ENCODE data around the gene C2CD2. TPM values are rescaled to one million over a fixed set of nuclear protein-coding genes. Genes with fewer than 3 reads are reported as not detected.

The C2CD2 gene
- polyA plus RNA-seq, 1 of the 3 experiments (the other 2 are of a cell fraction), result 9.7 TPM

DNA sequence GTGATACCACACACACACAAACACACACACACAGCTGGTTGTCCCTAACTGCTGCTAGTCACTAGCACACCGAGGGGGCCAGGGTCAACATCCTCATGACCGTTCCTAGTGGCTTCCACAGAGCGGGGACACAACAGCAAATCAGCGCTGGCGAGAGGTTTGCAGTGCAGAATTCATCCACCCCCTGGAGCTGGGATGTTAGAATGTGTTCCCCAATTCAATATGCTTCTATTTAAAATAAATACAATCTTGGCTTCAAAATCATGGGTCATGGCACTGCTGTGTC is 16.2 kb upstream of the C2CD2 start:
- no peak for DNase-seq
- Histone ChIP-seq H3K9ac (no peak overlapping the region), H3K27me3 (ENCODE audit: insufficient read depth) (no peaks in the 10 kb centered on the region), H3K79me2 (ENCODE audit: insufficient read depth) (no peaks in the 10 kb centered on the region), H3K4me3 (ENCODE audit: low read depth in 2 of 2, low read length in 1 of 2) (no peak overlapping the region), H3K4me2 (no peak overlapping the region), H2AFZ (ENCODE audit: low read depth) (no peak overlapping the region), H3K27ac (ENCODE audit: low read depth in 2 of 2, low read length in 1 of 2) (no peak overlapping the region), H3K36me3 (replicated peaks in 1 of 2; ENCODE audit: control insufficient read depth in 1 of 2, insufficient read depth in 2 of 2, low read length in 1 of 2) (no peaks in the 10 kb centered on the region), H3K9me3 (no peaks in the 10 kb centered on the region), H3F3A (replicated peaks; ENCODE audit: insufficient read depth) (no peaks in the 10 kb centered on the region), H4K20me1 (ENCODE audit: insufficient read depth) (no peaks in the 10 kb centered on the region), H3K9me2 (no peaks in the 10 kb centered on the region), H3K4me1 (ENCODE audit: control insufficient read depth in 1 of 2, insufficient read depth in 2 of 2, low read depth in 1 of 2, low read length in 1 of 2) (no peaks in the 10 kb centered on the region)
- ChIA-PET POLR2A (no interaction called here), CTCF (interaction anchor here (0.6 to 1.5 kb wide), 3 partner anchors 8 to 126 kb away, joined by 3 to 5 read pairs (median 3); no protein-coding TSS in a partner anchor)
- TF ChIP-seq FOXJ3 (CRISPR knock-in tag; IDR thresholded peaks at IDR 0.05) (no peak), RCOR1 (IDR thresholded peaks at IDR 0.05; ENCODE audit: low read length) (no peak), FOXM1 (IDR thresholded peaks at IDR 0.05; ENCODE audit: low read depth) (no peak), MEF2A (IDR thresholded peaks at IDR 0.05; ENCODE audit: borderline replicate concordance, low read depth) (no peak), SMC3 (IDR thresholded peaks at IDR 0.05; ENCODE audit: low read depth, low read length) (no peak), TCF12 (IDR thresholded peaks at IDR 0.05) (no peak), ELF1 (IDR thresholded peaks at IDR 0.05) (no peak), EZH2phosphoT487 (IDR thresholded peaks at IDR 0.05; ENCODE audit: borderline replicate concordance, low read depth) (no peak), JUND (IDR thresholded peaks at IDR 0.05) (no peak), USF2 (IDR thresholded peaks at IDR 0.05; ENCODE audit: borderline replicate concordance, low read depth, low read length) (no peak), TEAD4 (IDR thresholded peaks at IDR 0.05; ENCODE audit: borderline replicate concordance, insufficient read depth) (no peak)
- TF ChIP-seq, protein P1, sequence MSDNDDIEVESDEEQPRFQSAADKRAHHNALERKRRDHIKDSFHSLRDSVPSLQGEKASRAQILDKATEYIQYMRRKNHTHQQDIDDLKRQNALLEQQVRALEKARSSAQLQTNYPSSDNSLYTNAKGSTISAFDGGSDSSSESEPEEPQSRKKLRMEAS (IDR thresholded peaks at IDR 0.05; ENCODE audit: low read depth), result no peak
- TF ChIP-seq, protein P2, sequence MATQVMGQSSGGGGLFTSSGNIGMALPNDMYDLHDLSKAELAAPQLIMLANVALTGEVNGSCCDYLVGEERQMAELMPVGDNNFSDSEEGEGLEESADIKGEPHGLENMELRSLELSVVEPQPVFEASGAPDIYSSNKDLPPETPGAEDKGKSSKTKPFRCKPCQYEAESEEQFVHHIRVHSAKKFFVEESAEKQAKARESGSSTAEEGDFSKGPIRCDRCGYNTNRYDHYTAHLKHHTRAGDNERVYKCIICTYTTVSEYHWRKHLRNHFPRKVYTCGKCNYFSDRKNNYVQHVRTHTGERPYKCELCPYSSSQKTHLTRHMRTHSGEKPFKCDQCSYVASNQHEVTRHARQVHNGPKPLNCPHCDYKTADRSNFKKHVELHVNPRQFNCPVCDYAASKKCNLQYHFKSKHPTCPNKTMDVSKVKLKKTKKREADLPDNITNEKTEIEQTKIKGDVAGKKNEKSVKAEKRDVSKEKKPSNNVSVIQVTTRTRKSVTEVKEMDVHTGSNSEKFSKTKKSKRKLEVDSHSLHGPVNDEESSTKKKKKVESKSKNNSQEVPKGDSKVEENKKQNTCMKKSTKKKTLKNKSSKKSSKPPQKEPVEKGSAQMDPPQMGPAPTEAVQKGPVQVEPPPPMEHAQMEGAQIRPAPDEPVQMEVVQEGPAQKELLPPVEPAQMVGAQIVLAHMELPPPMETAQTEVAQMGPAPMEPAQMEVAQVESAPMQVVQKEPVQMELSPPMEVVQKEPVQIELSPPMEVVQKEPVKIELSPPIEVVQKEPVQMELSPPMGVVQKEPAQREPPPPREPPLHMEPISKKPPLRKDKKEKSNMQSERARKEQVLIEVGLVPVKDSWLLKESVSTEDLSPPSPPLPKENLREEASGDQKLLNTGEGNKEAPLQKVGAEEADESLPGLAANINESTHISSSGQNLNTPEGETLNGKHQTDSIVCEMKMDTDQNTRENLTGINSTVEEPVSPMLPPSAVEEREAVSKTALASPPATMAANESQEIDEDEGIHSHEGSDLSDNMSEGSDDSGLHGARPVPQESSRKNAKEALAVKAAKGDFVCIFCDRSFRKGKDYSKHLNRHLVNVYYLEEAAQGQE (IDR thresholded peaks at IDR 0.05; ENCODE audit: low read depth, low read length), result no peak
- WGBS (ENCODE audit: low lambda C conversion rate), result 100% methylated on average over 3 of the region's 5 CpGs

GRCh38 chr21:41967708-41968107 is 13.9 kb upstream of the C2CD2 start:
- Histone ChIP-seq H3K79me2 (ENCODE audit: insufficient read depth) (no peaks in the 10 kb centered on the region), H4K20me1 (ENCODE audit: insufficient read depth) (no peaks in the 10 kb centered on the region), H3K27me3 (ENCODE audit: insufficient read depth) (peaks cover 6% of the 10 kb centered on the region; the same call in 1 of the 2 replicates), H3K9me2 (no peaks in the 10 kb centered on the region), H3K9ac (no peak overlapping the region), H3K9me3 (no peaks in the 10 kb centered on the region), H2AFZ (ENCODE audit: low read depth) (no peak overlapping the region), H3K4me2 (no peak overlapping the region), H3K4me1 (ENCODE audit: control insufficient read depth in 1 of 2, insufficient read depth in 2 of 2, low read depth in 1 of 2, low read length in 1 of 2) (no peaks in the 10 kb centered on the region), H3K4me3 (ENCODE audit: low read depth in 2 of 2, low read length in 1 of 2) (no peak overlapping the region), H3K36me3 (replicated peaks in 1 of 2; ENCODE audit: control insufficient read depth in 1 of 2, insufficient read depth in 2 of 2, low read length in 1 of 2) (no peaks in the 10 kb centered on the region), H3K27ac (ENCODE audit: low read depth in 2 of 2, low read length in 1 of 2) (no peak overlapping the region), H3F3A (replicated peaks; ENCODE audit: insufficient read depth) (no peaks in the 10 kb centered on the region)
- CTCF ChIA-PET, result no interaction called here
- POLR2A ChIA-PET, result no interaction called here
- 100% methylated on average over 2 of the region's 4 CpGs for WGBS (ENCODE audit: low lambda C conversion rate)
- TF ChIP-seq RFX5 (IDR thresholded peaks at IDR 0.05; ENCODE audit: low read length), result no peak
- DNase-seq, result no peak
